Right atrium auricular region (tissue), 2 donors: ENCODE data around the gene ASB10. TPM values are rescaled to one million over a fixed set of nuclear protein-coding genes. Genes with fewer than 3 reads are reported as not detected.
A peak's percentile ranks its signal among the peaks of the same experiment; 100 is the strongest.

Experiments
- DNase-seq: peaks from one replicate; pipeline ENCODE4 v3.0.0-alpha.2; 2019; ENCODE audit warnings: low spot score
- H3K27ac ChIP-seq, 2 donors: fragments of 200-600 bp; sonication (generic); 1 replicate in 1 of 2; 2 replicates in 1 of 2; pipeline ENCODE4 v1.5.1; 2016 to 2019
- H3K27me3 ChIP-seq, 2 donors: fragments of 200-600 bp; sonication (generic); one replicate each; pipeline versions ENCODE4 v1.5.1 to v1.6.0; 2017 to 2019
- H3K36me3 ChIP-seq: fragments of 200-600 bp; sonication (generic); one replicate; pipeline ENCODE4 v1.5.1; 2016
- H3K4me1 ChIP-seq, 2 donors: fragments of 200-600 bp; sonication (generic); one replicate each; pipeline versions ENCODE4 v1.5.1 to v1.6.0; 2017 to 2019
- H3K4me3 ChIP-seq, 2 donors: fragments of 200-600 bp; sonication (generic); 1 replicate in 1 of 2; 2 replicates in 1 of 2; pipeline ENCODE4 v1.5.1; 2017 to 2019; ENCODE audit warnings: mild to moderate bottlenecking in 1 of 2, moderate library complexity in 1 of 2
- H3K9me3 ChIP-seq, 2 donors: fragments of 200-600 bp; sonication (generic); one replicate each; pipeline ENCODE4 v1.5.1; 2019
- CTCF ChIP-seq, 2 donors: fragments of 200-600 bp; sonication (generic); IDR thresholded peaks; one replicate each; pipeline ENCODE4 v1.5.1; 2019; ENCODE audit warnings: antibody characterized with exemption in 2 of 2
- total RNA-seq, 2 donors: library from RNA; depleted of rRNA; stranded (reverse); fragments of >200 nt; gene quantifications; one replicate each; pipeline ENCODE4 v1.1.0, GENCODE V29; 2016

Gene ASB10
- total RNA-seq, 2 donors from 2014 or later, result 4.0 to 11.6 TPM

GRCh38 chr7:151129117-151129959 is 57.7 kb downstream of the ASB10 start:
- no peak for DNase-seq
- Histone ChIP-seq H3K36me3 (peaks cover 26% of the 10 kb centered on the region), H3K27me3 (no peaks in the 10 kb centered on the region), H3K9me3 (no peaks in the 10 kb centered on the region), H3K27ac (no peak overlapping the region), H3K4me3 (no peak overlapping the region), H3K4me1 (peaks cover 0 to 16% of the 10 kb centered on the region in 2 donors)
- TF ChIP-seq CTCF (IDR thresholded peaks at IDR 0.05), result no peak

GRCh38 chr7:151128716-151129115 is 58.3 kb downstream of the ASB10 start:
- Histone ChIP-seq H3K36me3 (peaks cover 26% of the 10 kb centered on the region), H3K9me3 (no peaks in the 10 kb centered on the region), H3K27me3 (no peaks in the 10 kb centered on the region), H3K4me3 (no peak overlapping the region), H3K27ac (no peak overlapping the region), H3K4me1 (peaks cover 0 to 15% of the 10 kb centered on the region in 2 donors)
- DNase-seq, result no peak
- TF ChIP-seq CTCF (IDR thresholded peaks at IDR 0.05), result no peak

- no peak for DNase-seq
- Histone ChIP-seq H3K36me3 (peaks cover 31% of the 10 kb centered on the region), H3K4me1 (peaks cover 0 to 15% of the 10 kb centered on the region in 2 donors), H3K4me3 (no peak overlapping the region), H3K27me3 (no peaks in the 10 kb centered on the region), H3K9me3 (no peaks in the 10 kb centered on the region), H3K27ac (no peak overlapping the region)
- no peak for TF ChIP-seq CTCF (IDR thresholded peaks at IDR 0.05)
These were observed 58.9 kb downstream of the ASB10 start for GRCh38 chr7:151128144-151128543.

GRCh38 chr7:151126491-151127137 is 60.4 kb downstream of the ASB10 start:
- Histone ChIP-seq H3K4me1 (peaks cover 0 to 13% of the 10 kb centered on the region in 2 donors), H3K27ac (no peak overlapping the region), H3K4me3 (peak overlapping the region in 1 of 2 donors; percentile 60), H3K27me3 (no peaks in the 10 kb centered on the region), H3K36me3 (peaks cover 38% of the 10 kb centered on the region), H3K9me3 (no peaks in the 10 kb centered on the region)
- no peak for TF ChIP-seq CTCF (IDR thresholded peaks at IDR 0.05)
- no peak for DNase-seq

GRCh38 chr7:151125846-151126481 is 61.1 kb downstream of the ASB10 start:
- no peak overlapping the region for H3K27ac ChIP-seq
- no peaks in the 10 kb centered on the region for H3K27me3 ChIP-seq
- DNase-seq, result no peak
- H3K4me1 ChIP-seq, result peaks cover 0 to 9% of the 10 kb centered on the region in 2 donors
- no peak for TF ChIP-seq CTCF (IDR thresholded peaks at IDR 0.05)
- peaks cover 45% of the 10 kb centered on the region for H3K36me3 ChIP-seq
- H3K4me3 ChIP-seq, result peak overlapping the region; percentile 34 to 60
- H3K9me3 ChIP-seq, result no peaks in the 10 kb centered on the region

Other genes with a start within 250 kb of the ASB10 start
- gene KCNH2, start 208.9 kb downstream of the ASB10 start, total RNA-seq, result 100 to 1,000 TPM; 119 to 128 TPM
- 10 to 100 TPM; 14.5 to 78.6 TPM for gene NOS3, start 196.2 kb downstream of the ASB10 start, total RNA-seq
- gene ATG9B, start 162.8 kb downstream of the ASB10 start, total RNA-seq, result not detected
- gene ABCB8, start 158.8 kb downstream of the ASB10 start, total RNA-seq, result 10 to 100 TPM; 11.9 to 20.6 TPM
- 1 to 10 TPM; 1.1 to 1.2 TPM for gene ASIC3, start 138.7 kb downstream of the ASB10 start, total RNA-seq
- gene CDK5, start 129.4 kb downstream of the ASB10 start, total RNA-seq, result 1 to 10 TPM; 4.4 to 4.9 TPM
- 100 to 1,000 TPM in 1 of 2 donors, 10 to 100 TPM in 1; 55.3 to 114 TPM for gene SLC4A2, start 127.7 kb downstream of the ASB10 start, total RNA-seq
- gene FASTK, start 106.4 kb downstream of the ASB10 start, total RNA-seq, result 10 to 100 TPM; 85.9 to 96.4 TPM
- gene TMUB1, start 103.8 kb downstream of the ASB10 start, total RNA-seq, result 10 to 100 TPM; 28.0 to 53.6 TPM
- gene AGAP3, start 100.8 kb downstream of the ASB10 start, total RNA-seq, result 10 to 100 TPM; 29.8 to 42.1 TPM
- not detected for gene GBX1, start 19.6 kb downstream of the ASB10 start, total RNA-seq
- not detected for gene H2BK1, start 23.2 kb upstream of the ASB10 start, total RNA-seq
- gene ABCF2, start 40.0 kb upstream of the ASB10 start, total RNA-seq, result 10 to 100 TPM; 29.7 to 38.6 TPM
- 10 to 100 TPM; 24.7 to 38.1 TPM for gene CHPF2, start 45.2 kb upstream of the ASB10 start, total RNA-seq
- gene SMARCD3, start 61.4 kb upstream of the ASB10 start, total RNA-seq, result 100 to 1,000 TPM in 1 of 2 donors, 10 to 100 TPM in 1; 81.5 to 125 TPM
- 10 to 100 TPM; 33.5 to 39.6 TPM for gene NUB1, start 154.6 kb upstream of the ASB10 start, total RNA-seq
- gene WDR86, start 222.8 kb upstream of the ASB10 start, total RNA-seq, result 1 to 10 TPM in 1 of 2 donors, under 1 TPM in 1; 0.33 to 1.6 TPM